ENCODE measurements around the gene SGTA.
"Not testable (repeated sequence)": the region's sequence is repeated elsewhere in the genome, so short reads cannot be mapped to it uniquely, and the experiment has no call there.

SGTA gene

GRCh38 chr19:2782936-2783780 is at the start of gene SGTA:
Gene SGTA, minus strand, starts transcription at chr19:2783273. Its CDS starts 14,205 bp downstream, at chr19:2769068.
- DNase-seq = peak; percentile 76 to 99 (median 98)

GRCh38 chr19:2827840-2828489 is 44.9 kb upstream of the SGTA start:
- DNase-seq = no peak

GRCh38 chr19:2827022-2827421 is 43.9 kb upstream of the SGTA start:
- no peak for DNase-seq

GRCh38 chr19:2824129-2824528 is 41.1 kb upstream of the SGTA start:
- DNase-seq = no peak

- DNase-seq = no peak
Observed at GRCh38 chr19:2823646-2824045, 40.6 kb upstream of the SGTA start.

- no peak for DNase-seq
Observed at GRCh38 chr19:2822846-2823245, 39.8 kb upstream of the SGTA start.

- DNase-seq = peak in 3 of 56 donors; percentile 29 to 43 (median 33)
Observed at GRCh38 chr19:2820112-2820702, 37.1 kb upstream of the SGTA start.

- peak; percentile 58 to 96 (median 87) for DNase-seq
Observed at GRCh38 chr19:2819540-2820111, 36.6 kb upstream of the SGTA start, which contains the start of gene ZNF554. Gene ZNF554, plus strand, starts transcription at chr19:2819868. Its CDS starts 204 bp downstream, at chr19:2820072.

- DNase-seq = not testable (repeated sequence)
Observed at GRCh38 chr19:2817237-2817829, 34.3 kb upstream of the SGTA start.

GRCh38 chr19:2816641-2817040 is 33.6 kb upstream of the SGTA start:
- no peak for DNase-seq

GRCh38 chr19:2815923-2816322 is 32.9 kb upstream of the SGTA start:
- no peak for DNase-seq

- no peak for DNase-seq
Observed at GRCh38 chr19:2815191-2815614, 32.1 kb upstream of the SGTA start.

- DNase-seq = no peak
Observed at GRCh38 chr19:2814426-2814825, 31.4 kb upstream of the SGTA start.

GRCh38 chr19:2813235-2814160 is 30.4 kb upstream of the SGTA start:
- DNase-seq = peak in 3 of 56 donors; percentile 11 to 21 (median 18)

GRCh38 chr19:2812414-2813234 is 29.6 kb upstream of the SGTA start:
- DNase-seq = no peak

- DNase-seq = no peak
Observed at GRCh38 chr19:2811735-2812413, 28.8 kb upstream of the SGTA start.

GRCh38 chr19:2811221-2811722 is 28.2 kb upstream of the SGTA start:
- DNase-seq = no peak
